Activated T-helper 1 cell treated with anti-CD3 and anti-CD28 coated beads, Interleukin-2, amount 50 U/mL, for 16 hours (primary cell): ENCODE measurements around the gene ZEB1.
"Not testable (repeated sequence)": the region's sequence is repeated elsewhere in the genome, so short reads cannot be mapped to it uniquely, and the experiment has no call there.

ENCODE experiments used
- DNase-seq, 2 donors: peaks; one replicate each; pipeline ENCODE4 v3.0.0-alpha.2; 2020; ENCODE audit warnings: low read depth in 1 of 2, low spot score in 1 of 2

The ZEB1 gene

GRCh38 chr10:31318382-31318853 lies 598 bp upstream of the ZEB1 start:
- DNase-seq = peak; percentile 9 to 55

GRCh38 chr10:31319602-31320549 lies 860 bp downstream of the ZEB1 start:
- peak; percentile 6 to 34 for DNase-seq

GRCh38 chr10:31320550-31321211 lies 1.7 kb downstream of the ZEB1 start:
- DNase-seq = peak in 1 of 2 donors; percentile 7

GRCh38 chr10:31321396-31321941 lies 2.5 kb downstream of the ZEB1 start:
- no peak for DNase-seq

GRCh38 chr10:31322647-31323046 lies 3.6 kb downstream of the ZEB1 start:
- DNase-seq = no peak

GRCh38 chr10:31340343-31340742 lies 21.3 kb downstream of the ZEB1 start:
- DNase-seq = no peak

- DNase-seq = no peak
Observed at GRCh38 chr10:31341552-31341951, 22.5 kb downstream of the ZEB1 start.

- no peak for DNase-seq
Observed at GRCh38 chr10:31343009-31343408, 24.0 kb downstream of the ZEB1 start.

GRCh38 chr10:31343551-31343950 lies 24.5 kb downstream of the ZEB1 start:
- DNase-seq = no peak

- DNase-seq = no peak
Observed at GRCh38 chr10:31345886-31346285, 26.9 kb downstream of the ZEB1 start.

- DNase-seq = no peak
Observed at GRCh38 chr10:31346953-31347352, 27.9 kb downstream of the ZEB1 start.

GRCh38 chr10:31347705-31348104 lies 28.7 kb downstream of the ZEB1 start:
- DNase-seq = no peak

GRCh38 chr10:31350891-31351290 lies 31.9 kb downstream of the ZEB1 start:
- no peak for DNase-seq

GRCh38 chr10:31352436-31353226 lies 33.6 kb downstream of the ZEB1 start:
- DNase-seq = no peak

- DNase-seq = peak in 1 of 2 donors; percentile 9
Observed at GRCh38 chr10:31353574-31353973, 34.6 kb downstream of the ZEB1 start.

GRCh38 chr10:31358688-31359330 lies 39.8 kb downstream of the ZEB1 start:
- DNase-seq = no peak

GRCh38 chr10:31359979-31360378 lies 41.0 kb downstream of the ZEB1 start:
- no peak for DNase-seq

GRCh38 chr10:31361475-31361874 lies 42.5 kb downstream of the ZEB1 start:
- DNase-seq = not testable (repeated sequence)

- no peak for DNase-seq
Observed at GRCh38 chr10:31362023-31362641, 43.1 kb downstream of the ZEB1 start.

- not testable (repeated sequence) for DNase-seq
Observed at GRCh38 chr10:31363696-31364095, 44.7 kb downstream of the ZEB1 start.
